ENCODE data around the gene PRDM11. TPM values are rescaled to one million over a fixed set of nuclear protein-coding genes. Genes with fewer than 3 reads are reported as not detected.

The PRDM11 gene
- total and polyA plus RNA-seq, 2 of the 4 experiments (the other 2 are of a cell fraction), result 2.2 to 2.7 TPM

- TF ChIP-seq MXI1 (IDR thresholded peaks at IDR 0.05; ENCODE audit: borderline replicate concordance, low read depth, low read length), result no peak
- no peak for TF ChIP-seq NFE2L2 (IDR thresholded peaks at IDR 0.05; ENCODE audit: low read depth, low read length)
Measured at GRCh38 chr11:45105233-45105983, 41.0 kb upstream of the PRDM11 start (continued).

GRCh38 chr11:45105984-45106375 lies 40.5 kb upstream of the PRDM11 start:
- 0% methylated on average over 1 of the region's 8 CpGs; no CpG with 5 or more reads in 1 of the 2 experiments for WGBS, 2 experiments (ENCODE audit: extremely low coverage in 2 of 2, insufficient read length in 1 of 2)

More at GRCh38 chr11:45105984-45106375, 40.5 kb upstream of the PRDM11 start:
- Histone ChIP-seq H2BK120ac (ENCODE audit: low read depth, low read length) (no peak overlapping the region), H3K23ac (ENCODE audit: low read depth, low read length) (no peak overlapping the region), H2AK5ac (ENCODE audit: low read depth, low read length) (no peak overlapping the region), H3K56ac (ENCODE audit: extremely low read depth, insufficient read depth, low read length) (no peak overlapping the region), H3K9me3 (ENCODE audit: control insufficient read depth, insufficient read depth, low read length) (no peaks in the 10 kb centered on the region), H3K27me3 (ENCODE audit: control insufficient read depth, insufficient read depth, low read length) (peaks cover 21% of the 10 kb centered on the region; the same call in 1 of the 2 replicates), H3K9me1 (ENCODE audit: insufficient read depth, low read length) (no peaks in the 10 kb centered on the region), H3K4me2 (ENCODE audit: low read depth, low read length) (no peak overlapping the region), H3K4ac (ENCODE audit: low read depth, low read length) (no peak overlapping the region), H4K20me1 (ENCODE audit: insufficient read depth, low read length) (peaks cover 4% of the 10 kb centered on the region; the same call in 1 of the 2 replicates), H3K14ac (replicated peaks; ENCODE audit: low read depth, low read length) (no peak overlapping the region), H3K4me1 (ENCODE audit: control insufficient read depth, insufficient read depth, low read length) (peaks cover 5% of the 10 kb centered on the region; the same call in 1 of the 2 replicates), H4K5ac (ENCODE audit: low read depth, low read length) (no peak overlapping the region), H4K91ac (ENCODE audit: insufficient read depth, low read depth, low read length) (no peak overlapping the region), H3K27ac (ENCODE audit: insufficient read depth, low read length) (no peak overlapping the region), H3K9ac (ENCODE audit: low read depth, low read length) (no peak overlapping the region), H3K18ac (ENCODE audit: low read depth, low read length) (no peak overlapping the region), H3K79me1 (ENCODE audit: low read depth in 1 of 2, low read length in 2 of 2) (no peaks in the 10 kb centered on the region), H3K36me3 (ENCODE audit: control insufficient read depth, insufficient read depth, low read length) (no peaks in the 10 kb centered on the region), H2BK15ac (ENCODE audit: low read depth, low read length) (no peak overlapping the region), H2BK20ac (ENCODE audit: low read depth, low read length) (no peak overlapping the region), H3K4me3 (ENCODE audit: insufficient read depth, low read depth, low read length) (no peak overlapping the region), H2BK5ac (ENCODE audit: low read depth, low read length, poor library complexity, severe bottlenecking) (no peak overlapping the region), H2AFZ (replicated peaks; ENCODE audit: low read length, poor library complexity) (no peak overlapping the region), H2AK9ac (replicated peaks; ENCODE audit: low read depth, low read length, poor library complexity) (no peak overlapping the region), H4K8ac (ENCODE audit: low read depth in 2 of 2, low read length in 2 of 2) (no peak overlapping the region)
- ChIA-PET POLR2A (ENCODE audit: unreplicated experiment) (no interaction called here), CTCF (interaction anchor here (0.7 to 5.4 kb wide), 5 partner anchors 161 to 178 kb away, joined by 3 to 70 read pairs (median 10); no protein-coding TSS in a partner anchor)
- dilution Hi-C loops (cut with HindIII; ENCODE audit: low sequenced_read_pairs, unreplicated experiment), result no loop called here
- in situ Hi-C loops (cut with MboI; ENCODE audit: low sequenced_read_pairs), result loop anchor here (5.0 kb wide), 2 partner anchors 179 to 186 kb away; no protein-coding TSS in a partner anchor
- ATAC-seq (ENCODE audit: low read depth), result no peak
- DNase-seq, result no peak
- TF ChIP-seq CHD1 (IDR thresholded peaks at IDR 0.05; ENCODE audit: low read depth, low read length), result no peak
- no peak for TF ChIP-seq USF2 (IDR thresholded peaks at IDR 0.05; ENCODE audit: low read depth, low read length)
- no peak for TF ChIP-seq ELK1 (IDR thresholded peaks at IDR 0.05; ENCODE audit: borderline replicate concordance, low read depth, low read length)
- no peak for TF ChIP-seq RAD21 (IDR thresholded peaks at IDR 0.05; ENCODE audit: low read length)
- no peak for TF ChIP-seq MAFK (IDR thresholded peaks at IDR 0.05; ENCODE audit: low read depth, low read length)
- no peak for TF ChIP-seq FOS (IDR thresholded peaks at IDR 0.05; ENCODE audit: low read depth, low read length)
- no TSS peak for BruUV-seq (replicated peaks)
- intact Hi-C loops (cut with micrococcal nuclease), result loop anchor here (1.0 to 10.0 kb wide), 2 partner anchors 179 to 551 kb away; no protein-coding TSS in a partner anchor
